G401 (cell line): ENCODE results near the gene STH. TPM values are rescaled to one million over a fixed set of nuclear protein-coding genes. Genes with fewer than 3 reads are reported as not detected.
A peak's percentile ranks its signal among the peaks of the same experiment; 100 is the strongest.

ENCODE experiments used
- DNase-seq: peaks from one replicate; pipeline ENCODE4 v3.0.0-alpha.2; 2015; ENCODE audit warnings: low spot score
- in situ Hi-C: cut with HindIII; loops from 2 replicates; pipeline ENCODE4 v1.10.0; 2016; ENCODE audit warnings: low sequenced_read_pairs, mixed read lengths
- total RNA-seq: library from RNA; depleted of rRNA; stranded (reverse); fragments of >200 nt; shearing (Covaris generic); gene quantifications from 2 replicates; pipeline ENCODE4 v1.2.3, GENCODE V29; 2014

STH gene
- total RNA-seq, 1 experiment from 2014 or later: not detected

- DNase-seq: peak; percentile 71
- in situ Hi-C loops: no loop called here
Measured at GRCh38 chr17:45965812-45966211, 33.2 kb upstream of the STH start.

DNA sequence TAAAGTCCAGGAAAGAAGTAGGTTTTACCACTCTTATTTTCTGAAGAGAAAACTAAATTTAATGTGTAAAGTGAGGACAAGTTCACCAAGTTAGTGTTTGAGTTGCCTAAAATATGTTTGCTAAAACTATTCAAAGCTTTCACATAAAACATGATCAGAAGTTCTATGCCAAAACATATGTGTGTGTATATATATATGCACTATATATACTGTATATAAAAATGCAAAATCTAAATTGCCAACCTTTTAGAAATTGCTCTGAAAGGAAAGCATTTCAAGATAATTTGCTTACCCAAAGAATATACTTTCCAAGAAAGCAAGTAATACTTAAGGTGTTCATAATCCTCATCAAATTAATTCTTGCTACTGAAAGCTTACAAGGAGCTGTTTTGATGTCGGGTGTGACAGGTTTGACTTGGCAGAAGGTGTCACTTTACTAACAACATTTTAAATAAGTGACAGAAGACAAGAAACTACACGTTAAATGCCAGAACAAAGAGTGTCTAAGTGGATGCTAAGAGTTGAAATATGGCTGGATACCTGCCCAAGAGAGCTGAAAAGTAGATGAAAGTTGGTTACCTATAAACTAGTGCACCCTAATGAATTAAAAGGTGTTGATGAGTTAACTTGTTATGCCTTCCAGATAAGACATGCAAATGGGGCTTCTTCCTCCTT lies 32.3 kb upstream of the STH start:
- DNase-seq: no peak
- in situ Hi-C loops: no loop called here

- in situ Hi-C loops: no loop called here
Measured at GRCh38 chr17:45967378-45967777, 31.7 kb upstream of the STH start.

DNA sequence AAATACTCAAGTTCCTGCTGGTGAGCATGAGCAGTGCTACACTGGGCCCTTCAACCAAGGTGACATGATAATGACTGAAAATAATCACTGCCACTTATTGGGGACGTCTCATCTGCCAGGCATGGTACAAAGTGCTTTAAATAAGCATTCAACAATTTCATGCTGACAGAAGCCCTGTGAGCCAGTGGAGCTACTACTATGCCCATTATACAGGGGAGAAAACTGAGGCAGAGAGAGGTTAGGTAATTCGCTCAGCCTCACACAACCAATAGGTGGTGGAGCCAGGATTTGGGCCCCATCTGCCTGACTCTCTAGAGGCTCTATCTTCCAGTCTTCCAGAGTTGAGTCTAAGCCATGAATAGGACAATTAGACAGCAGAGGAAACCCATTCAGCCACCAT lies 30.3 kb upstream of the STH start:
- no peak for DNase-seq
- in situ Hi-C loops: no loop called here

More at GRCh38 chr17:45967378-45967777, 31.7 kb upstream of the STH start:
- no peak for DNase-seq

GRCh38 chr17:45969726-45970125 lies 29.3 kb upstream of the STH start:
- in situ Hi-C loops: no loop called here
- DNase-seq: no peak

DNA sequence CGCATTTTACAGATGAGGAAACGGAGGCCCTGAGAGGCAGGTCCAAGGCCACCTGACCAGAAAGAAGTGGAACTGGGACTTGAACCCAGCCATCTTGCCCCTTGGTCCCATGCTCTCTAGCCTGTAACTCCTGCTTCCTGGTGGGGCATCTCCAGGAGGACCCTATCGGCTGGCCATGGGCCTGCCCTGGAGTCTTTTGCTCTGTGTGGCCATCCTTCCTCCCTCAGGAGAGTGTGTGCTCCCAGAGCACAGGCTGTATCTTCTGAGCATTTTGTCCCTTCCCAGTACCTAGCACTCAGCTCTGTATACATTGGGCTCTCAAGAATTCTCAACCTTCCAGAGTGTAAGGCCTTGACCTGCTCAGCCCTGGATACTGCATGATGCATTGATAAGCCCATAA lies 28.4 kb upstream of the STH start:
- in situ Hi-C loops: no loop called here
- DNase-seq: no peak

DNA sequence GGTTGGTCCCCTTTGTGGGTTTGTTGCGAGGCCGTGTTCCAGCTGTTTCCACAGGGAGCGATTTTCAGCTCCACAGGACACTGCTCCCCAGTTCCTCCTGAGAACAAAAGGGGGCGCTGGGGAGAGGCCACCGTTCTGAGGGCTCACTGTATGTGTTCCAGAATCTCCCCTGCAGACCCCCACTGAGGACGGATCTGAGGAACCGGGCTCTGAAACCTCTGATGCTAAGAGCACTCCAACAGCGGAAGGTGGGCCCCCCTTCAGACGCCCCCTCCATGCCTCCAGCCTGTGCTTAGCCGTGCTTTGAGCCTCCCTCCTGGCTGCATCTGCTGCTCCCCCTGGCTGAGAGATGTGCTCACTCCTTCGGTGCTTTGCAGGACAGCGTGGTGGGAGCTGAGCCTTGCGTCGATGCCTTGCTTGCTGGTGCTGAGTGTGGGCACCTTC lies 27.3 kb upstream of the STH start:
- in situ Hi-C loops: no loop called here
- DNase-seq: no peak

GRCh38 chr17:45972531-45972930 lies 26.5 kb upstream of the STH start:
- DNase-seq: no peak
- in situ Hi-C loops: no loop called here

DNA sequence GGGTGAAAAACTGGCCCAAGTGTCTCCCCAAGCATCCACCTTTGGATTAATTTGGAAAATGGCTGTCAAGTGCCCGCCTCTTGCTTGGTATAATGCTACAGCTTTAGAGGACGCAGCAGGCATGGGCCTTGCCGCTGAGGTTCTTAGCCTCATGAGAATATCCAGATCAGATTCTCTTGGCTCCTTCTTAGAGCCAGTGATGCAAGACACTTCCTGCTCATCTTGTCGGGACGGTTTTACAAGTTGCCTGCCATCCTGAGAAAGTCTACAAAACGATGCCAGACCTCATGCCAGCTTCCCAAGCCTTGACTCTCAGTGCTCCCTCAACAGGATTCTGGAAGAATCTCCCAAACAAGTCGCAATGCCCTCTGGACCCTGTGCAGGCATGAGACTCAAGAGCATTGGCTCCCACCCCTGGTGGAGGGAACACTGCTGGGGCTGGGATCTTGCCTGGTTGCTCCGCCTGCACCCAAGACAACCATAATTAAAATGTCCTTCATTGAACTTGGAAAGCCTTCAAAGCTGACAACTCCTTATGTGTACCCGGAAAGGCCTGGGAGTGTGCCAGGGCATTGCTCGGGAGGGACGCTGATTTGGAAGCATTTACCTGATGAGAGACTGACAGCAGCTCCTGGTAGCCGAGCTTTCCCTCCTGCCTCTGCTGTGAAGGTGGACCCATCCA lies 25.8 kb upstream of the STH start:
- in situ Hi-C loops: no loop called here

DNA sequence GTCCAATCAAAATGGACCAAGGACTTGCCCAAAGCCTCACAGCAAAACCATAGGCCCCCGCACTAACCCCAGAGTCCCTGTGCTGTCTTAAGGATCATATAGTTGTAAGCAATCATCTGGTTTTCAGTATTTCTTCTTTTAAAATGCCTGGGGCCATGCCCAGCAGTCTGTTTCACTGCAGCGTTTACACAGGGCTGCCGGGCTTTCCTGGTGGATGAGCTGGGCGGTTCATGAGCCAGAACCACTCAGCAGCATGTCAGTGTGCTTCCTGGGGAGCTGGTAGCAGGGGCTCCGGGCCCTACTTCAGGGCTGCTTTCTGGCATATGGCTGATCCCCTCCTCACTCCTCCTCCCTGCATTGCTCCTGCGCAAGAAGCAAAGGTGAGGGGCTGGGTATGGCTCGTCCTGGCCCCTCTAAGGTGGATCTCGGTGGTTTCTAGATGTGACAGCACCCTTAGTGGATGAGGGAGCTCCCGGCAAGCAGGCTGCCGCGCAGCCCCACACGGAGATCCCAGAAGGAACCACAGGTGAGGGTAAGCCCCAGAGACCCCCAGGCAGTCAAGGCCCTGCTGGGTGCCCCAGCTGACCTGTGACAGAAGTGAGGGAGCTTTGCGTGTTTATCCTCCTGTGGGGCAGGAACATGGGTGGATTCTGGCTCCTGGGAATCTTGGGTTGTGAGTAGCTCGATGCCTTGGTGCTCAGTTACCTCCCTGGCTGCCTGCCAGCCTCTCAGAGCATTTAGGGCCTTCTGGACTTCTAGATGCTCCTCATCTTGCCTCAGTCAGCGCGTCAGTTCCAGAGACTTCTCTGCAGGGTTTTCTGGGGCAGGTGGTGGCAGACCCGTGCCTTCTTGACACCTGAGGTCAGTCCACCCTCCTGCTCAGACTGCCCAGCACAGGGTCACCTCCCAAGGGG lies 24.8 kb upstream of the STH start:
- in situ Hi-C loops: no loop called here
- peak; percentile 54 for DNase-seq

More for the DNA sequence above, 25.8 kb upstream of the STH start:
- DNase-seq: peak; percentile 91

DNA sequence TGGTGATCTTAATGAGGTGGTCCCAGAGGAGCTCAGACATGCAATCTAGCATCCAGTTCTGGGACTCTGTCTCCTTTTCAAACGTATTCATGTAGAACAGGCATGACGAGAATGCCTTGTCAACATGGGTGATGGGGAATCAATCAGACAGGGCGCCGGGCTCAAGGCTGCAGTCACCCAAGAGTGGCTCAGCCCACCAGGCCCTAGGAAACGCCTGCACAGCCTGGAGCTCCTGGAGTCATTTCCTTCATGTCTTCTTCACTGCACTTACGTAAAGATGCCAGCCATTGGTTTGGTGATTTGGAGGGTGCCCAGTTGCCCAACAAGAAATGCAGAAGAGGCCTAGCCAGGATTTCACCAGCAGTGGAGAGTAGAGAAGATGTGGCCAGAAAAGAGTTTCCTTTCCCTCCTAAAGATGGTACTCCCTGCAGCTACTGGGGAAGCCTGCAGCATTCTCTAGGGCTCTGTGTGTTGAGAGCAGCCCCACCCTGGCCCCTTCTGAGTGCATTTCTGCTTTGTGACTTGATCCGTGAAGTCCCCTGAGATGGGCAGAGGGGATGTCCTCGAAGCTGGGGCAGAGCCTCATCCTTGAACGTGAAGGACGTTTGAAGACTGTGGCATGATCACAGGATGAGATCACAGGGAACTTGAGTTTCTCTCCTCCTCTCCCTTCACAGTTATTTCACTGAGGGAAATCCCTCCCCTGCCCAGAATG lies 24.0 kb upstream of the STH start:
- DNase-seq: no peak
- in situ Hi-C loops: no loop called here

DNA sequence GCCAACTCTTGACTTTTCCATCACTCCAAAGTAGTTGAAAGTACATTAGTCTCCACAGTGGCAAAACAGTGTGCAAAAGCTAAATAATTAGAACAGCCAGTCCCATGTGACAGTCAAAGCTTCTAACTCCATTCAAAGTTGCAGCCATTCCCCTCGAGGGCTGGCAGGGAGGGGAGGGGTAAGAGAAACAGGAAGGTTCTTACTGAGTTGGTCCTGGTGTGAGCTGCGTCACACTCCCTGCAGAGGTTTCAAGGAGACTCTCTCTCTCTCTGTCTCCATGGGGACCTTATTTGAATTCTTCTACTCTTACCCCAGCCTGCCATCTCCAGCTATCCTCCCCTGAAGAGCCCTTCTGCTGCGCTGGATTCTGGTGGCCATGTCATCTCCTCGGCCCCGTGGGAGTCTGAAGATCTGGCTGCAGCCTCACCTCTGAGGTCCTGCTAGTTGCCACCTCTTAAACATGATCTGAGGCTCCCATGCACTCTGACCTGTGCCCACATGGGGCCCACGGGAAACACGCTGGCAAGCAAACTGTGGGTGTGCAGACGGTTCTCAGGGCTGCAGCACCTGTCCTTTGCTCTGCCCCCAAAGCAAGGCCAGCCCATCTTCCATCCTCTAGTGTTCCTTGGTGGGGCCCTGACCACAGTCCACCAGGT lies 23.3 kb upstream of the STH start:
- in situ Hi-C loops: no loop called here
- no peak for DNase-seq

DNA sequence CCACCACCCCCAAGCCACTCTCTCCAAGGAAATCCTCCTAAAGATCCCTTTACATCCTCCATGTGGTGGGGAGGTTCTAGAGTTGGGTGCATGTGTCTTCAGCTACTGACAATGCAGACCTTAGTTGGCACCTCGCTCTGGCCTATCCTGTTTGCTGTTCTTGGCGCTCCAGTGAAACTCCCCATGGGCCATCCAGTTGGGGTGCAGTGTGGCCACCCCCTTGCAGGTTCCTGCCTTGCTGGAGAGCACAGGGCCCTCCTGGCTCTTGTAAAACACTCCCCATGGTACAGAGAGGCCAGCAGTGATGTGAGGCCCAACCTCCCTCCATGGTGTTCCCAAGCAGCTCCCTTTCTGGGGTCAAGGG lies 22.7 kb upstream of the STH start:
- no peak for DNase-seq
- in situ Hi-C loops: no loop called here

GRCh38 chr17:45976755-45977505 lies 22.1 kb upstream of the STH start:
- in situ Hi-C loops: no loop called here
- DNase-seq: no peak

DNA sequence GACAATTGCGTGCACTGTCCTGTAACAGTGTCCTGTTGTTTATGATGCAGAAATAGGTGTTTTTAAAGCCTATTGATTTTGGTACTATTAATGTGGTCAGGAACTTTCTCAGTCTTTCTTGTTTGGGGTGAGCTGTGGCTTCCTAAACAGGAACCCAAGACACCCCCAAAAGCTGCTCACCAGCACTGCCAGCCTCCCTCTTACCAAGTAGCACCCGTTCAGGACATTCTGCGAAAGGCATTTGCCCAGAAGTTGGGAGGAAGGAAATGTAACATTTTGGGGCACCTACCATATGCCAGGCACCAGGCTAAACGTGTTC lies 21.6 kb upstream of the STH start:
- no peak for DNase-seq
- in situ Hi-C loops: no loop called here

GRCh38 chr17:45977976-45978626 lies 20.9 kb upstream of the STH start:
- DNase-seq: no peak
- in situ Hi-C loops: no loop called here

GRCh38 chr17:45979137-45979536 lies 19.9 kb upstream of the STH start:
- in situ Hi-C loops: no loop called here
- no peak for DNase-seq

- no peak for DNase-seq
- in situ Hi-C loops: no loop called here
Measured at GRCh38 chr17:45980855-45981254, 18.2 kb upstream of the STH start.
